ENCODE data around the gene TERT. TPM values are rescaled to one million over a fixed set of nuclear protein-coding genes. Genes with fewer than 3 reads are reported as not detected.

TERT gene
- total and polyA plus RNA-seq, 12 donors, result not detected

DNA sequence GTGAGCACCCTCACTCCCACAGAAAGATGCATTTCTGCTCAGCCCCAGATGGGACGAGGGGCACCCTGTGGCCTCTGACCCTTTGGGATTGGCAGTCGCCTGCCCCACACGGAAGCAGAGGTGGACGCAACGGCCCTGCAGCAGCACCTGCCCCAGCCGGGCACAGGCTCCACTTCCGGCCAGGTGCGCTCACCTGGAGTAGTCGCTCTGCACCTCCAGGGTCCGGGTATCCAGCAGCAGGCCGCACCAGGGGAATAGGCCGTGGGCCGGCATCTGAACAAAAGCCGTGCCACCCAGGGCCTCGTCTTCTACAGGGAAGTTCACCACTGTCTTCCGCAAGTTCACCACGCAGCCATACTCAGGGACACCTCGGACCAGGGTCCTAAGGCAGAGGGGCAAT lies 30.7 kb downstream of the TERT start:
- no peak overlapping the region for H3K4me3 ChIP-seq
- intact Hi-C loops (cut with DNase I), result no loop called here
- no peak overlapping the region for H3K27ac ChIP-seq
- no peaks in the 10 kb centered on the region for H3K36me3 ChIP-seq
- H3K4me1 ChIP-seq, result no peaks in the 10 kb centered on the region
- no peaks in the 10 kb centered on the region for H3K27me3 ChIP-seq
- no peak for ATAC-seq
- DNase-seq, result no peak
- TF ChIP-seq, protein P1, sequence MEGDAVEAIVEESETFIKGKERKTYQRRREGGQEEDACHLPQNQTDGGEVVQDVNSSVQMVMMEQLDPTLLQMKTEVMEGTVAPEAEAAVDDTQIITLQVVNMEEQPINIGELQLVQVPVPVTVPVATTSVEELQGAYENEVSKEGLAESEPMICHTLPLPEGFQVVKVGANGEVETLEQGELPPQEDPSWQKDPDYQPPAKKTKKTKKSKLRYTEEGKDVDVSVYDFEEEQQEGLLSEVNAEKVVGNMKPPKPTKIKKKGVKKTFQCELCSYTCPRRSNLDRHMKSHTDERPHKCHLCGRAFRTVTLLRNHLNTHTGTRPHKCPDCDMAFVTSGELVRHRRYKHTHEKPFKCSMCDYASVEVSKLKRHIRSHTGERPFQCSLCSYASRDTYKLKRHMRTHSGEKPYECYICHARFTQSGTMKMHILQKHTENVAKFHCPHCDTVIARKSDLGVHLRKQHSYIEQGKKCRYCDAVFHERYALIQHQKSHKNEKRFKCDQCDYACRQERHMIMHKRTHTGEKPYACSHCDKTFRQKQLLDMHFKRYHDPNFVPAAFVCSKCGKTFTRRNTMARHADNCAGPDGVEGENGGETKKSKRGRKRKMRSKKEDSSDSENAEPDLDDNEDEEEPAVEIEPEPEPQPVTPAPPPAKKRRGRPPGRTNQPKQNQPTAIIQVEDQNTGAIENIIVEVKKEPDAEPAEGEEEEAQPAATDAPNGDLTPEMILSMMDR (IDR thresholded peaks at IDR 0.05), result no peak
- peaks cover 0 to 37% (median 18%) of the 10 kb centered on the region in 11 donors for H3K9me3 ChIP-seq
- WGBS, 2 donors, result 91 to 93% methylated on average over 18 of the region's 18 CpGs

DNA sequence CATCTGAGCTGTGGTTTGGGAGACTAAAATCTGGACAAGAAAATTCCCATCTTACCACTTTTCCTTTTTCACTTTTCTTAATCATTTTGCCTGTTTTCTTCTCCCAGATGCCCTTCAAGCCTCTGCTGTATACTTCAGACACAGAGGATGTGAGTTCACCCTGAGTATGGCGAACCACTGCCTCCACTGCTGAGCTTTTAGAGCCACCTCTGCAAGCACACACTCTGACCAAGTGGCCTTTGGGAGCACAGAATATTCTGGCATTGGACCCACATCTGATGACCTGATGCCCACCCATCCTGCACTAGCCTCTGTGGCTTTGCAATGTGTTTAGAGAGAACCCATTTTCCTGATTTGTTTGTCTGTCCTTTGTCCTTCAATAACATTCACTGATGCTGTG lies 32.5 kb downstream of the TERT start:
- Histone ChIP-seq H3K9me3 (peaks cover 0 to 37% (median 18%) of the 10 kb centered on the region in 11 donors), H3K4me3 (no peak overlapping the region), H3K4me1 (no peaks in the 10 kb centered on the region), H3K27ac (no peak overlapping the region), H3K27me3 (peaks cover 0 to 5% (median 0%) of the 10 kb centered on the region in 7 donors), H3K36me3 (no peaks in the 10 kb centered on the region)
- TF ChIP-seq, protein P1 (IDR thresholded peaks at IDR 0.05), result no peak
- 88 to 89% methylated on average over 1 of the region's 1 CpG for WGBS, 2 donors
- intact Hi-C loops (cut with DNase I), result no loop called here
- ATAC-seq (no peak), DNase-seq (no peak)

DNA sequence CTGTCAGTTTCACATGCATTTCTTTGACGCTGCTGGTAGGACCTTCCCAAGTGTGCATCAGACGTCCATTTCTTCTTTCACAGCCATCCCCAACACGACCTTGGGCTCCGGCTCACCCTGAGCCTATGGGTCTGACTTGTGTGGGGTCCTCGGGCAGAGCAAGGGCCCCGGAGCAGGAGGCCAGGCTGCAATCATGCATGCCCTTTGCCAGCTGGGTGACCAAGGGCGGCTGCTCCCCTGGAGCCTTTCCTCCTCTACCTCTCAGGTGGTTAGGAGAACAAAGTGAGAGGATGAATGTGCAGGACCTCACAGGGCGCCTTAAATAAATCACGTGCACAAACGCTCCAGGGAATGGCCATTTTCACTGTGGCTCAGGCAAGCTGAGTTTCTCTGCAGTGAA lies 33.2 kb downstream of the TERT start:
- no peak overlapping the region for H3K27ac ChIP-seq
- DNase-seq (no peak), ATAC-seq (no peak)
- no peaks in the 10 kb centered on the region for H3K36me3 ChIP-seq
- no peak overlapping the region for H3K4me3 ChIP-seq
- peaks cover 0 to 37% (median 18%) of the 10 kb centered on the region in 11 donors for H3K9me3 ChIP-seq
- WGBS, 2 donors, result 84 to 86% methylated on average over 10 of the region's 10 CpGs
- TF ChIP-seq, protein P1 (IDR thresholded peaks at IDR 0.05), result no peak
- intact Hi-C loops (cut with DNase I), result no loop called here
- no peaks in the 10 kb centered on the region for H3K4me1 ChIP-seq
- peaks cover 0 to 5% (median 0%) of the 10 kb centered on the region in 7 donors for H3K27me3 ChIP-seq

DNA sequence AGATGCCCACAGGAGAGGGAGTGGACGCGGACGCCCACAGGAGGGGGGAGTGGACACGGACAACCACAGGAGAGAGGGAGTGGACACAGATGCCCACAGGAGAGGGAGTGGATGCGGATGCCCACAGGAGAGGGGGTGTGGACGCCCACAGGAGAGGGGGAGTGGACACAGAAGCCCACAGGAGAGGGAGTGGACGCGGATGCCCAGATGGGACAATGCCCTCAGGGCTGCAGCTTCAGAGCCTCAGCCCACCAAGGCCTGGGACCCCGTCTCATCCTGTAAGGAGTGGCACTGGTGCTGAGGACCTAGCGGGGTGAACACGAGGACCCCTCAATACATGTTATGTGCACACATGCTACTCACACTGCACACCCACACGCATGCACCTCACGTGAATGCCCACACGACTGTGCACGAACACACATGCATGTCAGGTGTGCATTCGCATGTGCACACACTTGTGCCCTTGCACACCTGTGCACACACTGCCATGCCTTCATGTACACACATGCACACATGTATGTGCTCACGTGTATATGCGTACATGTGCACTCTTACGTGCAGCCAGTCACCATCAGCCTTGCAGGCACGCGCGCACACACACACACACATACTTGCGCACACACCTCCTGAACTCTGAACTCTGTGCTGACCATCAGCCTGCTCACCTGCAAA lies 34.9 kb downstream of the TERT start:
- intact Hi-C loops (cut with DNase I), result no loop called here
- peaks cover 0 to 5% (median 0%) of the 10 kb centered on the region in 7 donors for H3K27me3 ChIP-seq
- TF ChIP-seq, protein P1 (IDR thresholded peaks at IDR 0.05), result no peak
- H3K4me1 ChIP-seq, result no peaks in the 10 kb centered on the region
- no peak overlapping the region for H3K27ac ChIP-seq
- H3K9me3 ChIP-seq, result peaks cover 0 to 37% (median 18%) of the 10 kb centered on the region in 11 donors
- no peak for DNase-seq
- ATAC-seq, result no peak
- no peaks in the 10 kb centered on the region for H3K36me3 ChIP-seq
- 95 to 96% methylated on average over 22 to 23 of the region's 23 CpGs for WGBS, 2 donors
- H3K4me3 ChIP-seq, result no peak overlapping the region

Measured in heart right ventricle (tissue), 16 donors.